Left renal cortex interstitium (tissue), 4 donors: ENCODE data around the gene SPAG5. TPM values are rescaled to one million over a fixed set of nuclear protein-coding genes. Genes with fewer than 3 reads are reported as not detected.

Experiments used
- DNase-seq, 4 donors: peaks; one replicate each; pipeline ENCODE4 v3.0.0-alpha.2; 2013; ENCODE audit warnings: low read depth in 4 of 4, low spot score in 2 of 4, missing footprints in 1 of 4
- polyA plus RNA-seq, 4 donors: library from polyadenylated mRNA; unstranded; fragments of 120-200 nt; gene quantifications; one replicate each; pipeline ENCODE4 v1.2.1, GENCODE V29; 2013; ENCODE audit not compliant: insufficient read length in 4 of 4

SPAG5 gene
- 10 to 100 TPM; 41.8 to 71.2 (median 53.9) TPM for polyA plus RNA-seq

- peak; percentile 83 to 87 (median 85) for DNase-seq
Observed at GRCh38 chr17:28598799-28599310, at the start of gene SPAG5. Gene SPAG5 (minus strand): TSS chr17:28599025. CDS start chr17:28598946, 79 bp downstream.

- no peak for DNase-seq
Observed at GRCh38 chr17:28646039-28646754, 47.4 kb upstream of the SPAG5 start.

- no peak for DNase-seq
Observed at GRCh38 chr17:28645576-28645939, 46.7 kb upstream of the SPAG5 start.

DNA sequence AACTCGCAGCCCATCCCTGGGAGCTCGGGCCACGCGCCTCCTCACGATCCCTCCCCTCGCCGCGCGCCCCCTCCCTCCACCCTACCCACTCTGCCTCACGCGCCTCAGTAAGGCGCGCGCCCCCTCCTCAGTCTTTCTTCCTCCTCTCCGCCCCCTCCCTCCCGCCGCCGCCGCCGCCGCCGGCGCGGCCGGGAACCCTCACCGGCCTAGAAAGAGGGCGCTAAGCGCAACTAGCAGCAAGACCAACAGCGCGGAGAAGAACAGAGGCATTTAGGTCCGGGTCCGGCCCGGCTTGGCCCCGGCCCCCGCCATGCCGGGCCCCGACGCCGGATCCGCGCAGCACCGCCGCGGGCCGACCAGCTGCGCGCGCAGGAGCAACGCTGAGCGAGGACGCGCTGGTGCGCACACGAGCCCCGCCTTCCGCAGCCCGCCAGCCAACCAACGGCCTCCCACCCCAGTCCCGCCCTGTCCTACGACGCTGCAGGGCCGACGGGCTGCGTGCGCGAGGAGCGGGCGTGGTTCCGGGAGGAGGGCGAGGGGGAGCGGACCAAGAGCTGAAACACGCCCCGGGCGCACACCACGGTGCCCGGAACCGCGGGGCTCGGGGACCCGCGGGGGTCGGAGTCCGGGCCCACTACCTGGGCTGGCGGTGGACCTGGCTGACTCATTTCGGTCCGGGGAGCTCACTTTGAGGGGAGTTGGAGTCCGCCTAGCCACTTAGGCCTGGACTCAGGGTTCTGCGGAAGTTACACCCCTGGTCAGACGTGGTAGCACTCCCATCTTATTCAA, 46.2 kb upstream of the SPAG5 start, which contains the start of gene BLTP2:
TSS of gene BLTP2 (minus strand) at position 372 of the 789 bp plus-strand sequence. CDS start at position 270, 102 bp downstream.
- DNase-seq = peak in 3 of 4 donors; percentile 79 to 92 (median 90)

DNA sequence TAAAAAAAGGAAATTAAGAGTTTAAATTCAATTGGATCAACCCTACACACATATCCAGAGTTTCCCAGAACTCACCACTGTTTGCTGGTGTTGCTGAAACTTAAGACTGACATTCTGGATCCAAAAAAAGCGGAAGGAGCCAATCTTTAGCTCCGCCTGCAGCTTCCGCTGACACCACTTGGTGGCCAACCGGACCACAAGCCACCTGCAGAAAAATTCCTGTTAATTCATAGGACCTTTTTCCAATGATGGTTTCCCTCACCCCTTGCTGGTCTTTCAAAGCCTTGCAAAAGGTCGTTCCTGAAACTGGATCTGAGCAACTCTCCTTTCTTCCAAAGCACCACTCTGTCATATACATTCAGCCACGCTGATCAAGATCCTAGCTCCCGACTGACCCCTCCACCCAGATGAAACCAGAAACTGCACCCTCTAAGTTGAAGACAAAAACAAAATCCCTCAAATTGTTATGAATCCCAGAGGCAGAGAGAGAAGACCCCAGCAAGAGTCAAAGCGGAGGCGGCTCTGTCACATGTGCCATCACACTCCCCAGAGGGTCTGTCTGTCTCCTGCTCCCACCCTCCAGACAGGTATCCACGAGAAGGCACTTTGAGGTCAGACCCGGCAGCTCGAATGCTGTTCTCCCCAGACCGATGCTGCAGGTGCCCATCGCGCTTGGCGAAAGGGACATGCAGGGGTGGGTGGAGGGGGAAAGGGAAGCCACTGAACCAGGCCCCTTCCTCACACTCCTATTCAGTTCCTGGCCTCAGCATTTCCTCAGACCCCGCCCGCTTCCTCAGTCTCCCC, 45.4 kb upstream of the SPAG5 start:
- DNase-seq = no peak

GRCh38 chr17:28641579-28641978, 42.8 kb upstream of the SPAG5 start:
- DNase-seq = no peak

DNA sequence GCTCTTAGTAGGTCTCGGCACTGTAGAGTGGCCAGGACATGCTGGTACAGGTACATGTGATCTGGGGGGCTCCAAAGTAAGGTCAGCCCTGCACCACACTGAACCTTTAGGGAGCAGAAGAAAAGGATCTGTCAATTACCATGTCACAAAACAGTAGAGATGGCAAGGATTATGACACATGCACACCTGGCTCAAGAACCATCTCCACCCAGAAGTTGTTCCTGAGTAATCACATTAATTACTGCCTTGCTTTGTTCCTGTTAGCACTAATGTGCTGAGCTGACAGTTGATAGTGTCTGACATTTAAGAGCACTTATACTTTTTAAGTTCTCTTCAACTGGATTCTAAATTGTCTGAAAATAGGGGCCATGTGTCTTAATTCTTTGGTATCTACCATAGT, 36.7 kb upstream of the SPAG5 start:
- no peak for DNase-seq

- no peak for DNase-seq
Observed at GRCh38 chr17:28634206-28634865, 35.5 kb upstream of the SPAG5 start.

- DNase-seq = no peak
Observed at GRCh38 chr17:28626818-28627217, 28.0 kb upstream of the SPAG5 start.

- DNase-seq = no peak
Observed at GRCh38 chr17:28624148-28624547, 25.3 kb upstream of the SPAG5 start.

GRCh38 chr17:28623696-28624095, 24.9 kb upstream of the SPAG5 start:
- DNase-seq = no peak

DNA sequence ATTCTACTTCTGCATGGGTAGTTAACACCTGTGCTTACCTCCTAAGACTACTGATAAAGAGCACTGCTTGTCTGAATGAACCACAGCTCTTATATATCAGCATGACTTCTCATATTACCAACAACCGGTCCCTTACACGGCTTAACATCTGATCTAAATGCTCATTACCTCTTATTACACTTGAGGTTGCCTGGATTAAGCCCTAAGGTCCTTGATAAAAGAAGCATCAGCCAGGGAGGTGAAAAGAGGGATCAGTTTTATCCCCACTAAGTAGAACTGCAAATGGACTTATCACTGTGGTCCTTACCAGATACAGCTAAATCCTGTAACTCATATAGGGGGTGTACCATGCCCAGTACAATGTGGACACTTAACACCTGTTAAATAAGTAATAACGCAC, 23.4 kb upstream of the SPAG5 start:
- DNase-seq = no peak

- DNase-seq = no peak
Observed at GRCh38 chr17:28620010-28620409, 21.2 kb upstream of the SPAG5 start.

GRCh38 chr17:28618464-28618863, 19.6 kb upstream of the SPAG5 start:
- no peak for DNase-seq

- DNase-seq = no peak
Observed at GRCh38 chr17:28616281-28616680, 17.5 kb upstream of the SPAG5 start.

- no peak for DNase-seq
Observed at GRCh38 chr17:28615260-28615940, 16.6 kb upstream of the SPAG5 start.

DNA sequence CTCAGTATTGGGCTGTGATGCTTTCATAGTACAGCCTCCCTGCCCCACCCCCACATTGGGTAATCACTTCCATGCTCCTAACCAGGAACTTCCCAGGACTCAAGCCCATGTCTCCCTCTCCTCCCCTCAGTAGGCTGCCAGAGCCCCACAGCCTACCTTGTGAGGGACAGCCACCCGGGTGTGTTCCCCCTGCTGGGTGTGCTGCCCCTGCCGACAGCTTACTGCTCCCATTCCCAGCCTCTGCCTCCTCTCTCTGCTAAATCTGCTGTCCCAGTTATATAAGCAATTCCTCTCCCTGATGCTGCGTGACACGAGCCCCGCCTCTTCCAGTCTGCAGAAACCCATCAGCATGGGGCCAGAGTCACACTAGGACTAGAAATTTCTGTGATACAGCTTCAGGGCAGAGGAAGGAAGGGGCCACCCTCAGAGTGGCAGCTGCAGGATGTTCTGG, 15.1 kb upstream of the SPAG5 start, which contains the start of gene RSKR:
TSS of gene RSKR (minus strand) at position 255 of the 451 bp plus-strand sequence. CDS start at position 231, 24 bp downstream.
- no peak for DNase-seq

DNA sequence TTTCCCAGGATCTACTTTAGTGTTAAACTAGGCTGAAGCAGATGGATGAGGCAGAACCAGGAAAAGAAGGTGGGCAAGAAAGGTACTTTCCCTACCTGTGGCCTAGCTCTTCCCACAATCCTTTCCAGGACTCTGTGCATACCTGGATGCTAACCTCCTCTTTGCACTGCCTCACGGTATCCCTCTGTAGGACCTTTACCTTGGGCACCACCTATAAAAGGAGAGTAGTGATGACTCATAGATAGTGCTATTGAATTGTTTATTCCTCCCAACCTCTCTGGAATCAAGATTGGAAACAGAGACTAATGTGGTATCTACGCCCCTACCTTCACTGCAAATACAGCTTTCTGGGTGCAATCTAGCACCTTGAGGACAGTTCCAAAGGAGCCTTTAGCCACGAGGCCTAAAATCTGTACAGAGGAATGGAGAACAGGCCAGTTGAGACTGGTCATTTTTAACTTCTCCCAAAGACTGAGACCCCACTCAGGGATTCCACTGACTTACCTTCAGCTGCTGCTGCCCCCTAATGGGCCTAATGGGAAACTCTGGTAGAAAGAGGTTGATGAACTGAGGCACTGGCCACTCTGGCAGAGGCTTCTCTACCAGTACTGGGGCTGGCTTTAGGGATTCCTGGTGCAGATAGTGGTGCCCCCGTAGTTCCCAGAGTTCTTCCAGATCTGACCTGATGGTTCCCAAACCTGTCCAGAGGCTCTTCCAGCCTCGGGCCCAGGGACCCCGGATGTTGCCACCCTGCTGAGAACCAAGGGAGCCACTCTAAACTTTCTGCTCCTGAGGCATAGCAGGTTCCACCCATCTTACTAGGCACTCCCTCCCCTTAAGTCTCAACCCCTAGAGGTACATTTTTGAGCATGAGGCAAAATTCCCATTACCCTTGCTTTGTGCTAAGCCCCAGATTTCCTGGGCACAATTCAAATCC, 14.4 kb upstream of the SPAG5 start:
- DNase-seq = peak in 1 of 4 donors; percentile 23
